Stimulated activated CD4-positive, alpha-beta T cell treated with anti-CD3 and anti-CD28 coated beads, Interleukin-2, amount 100 ng/mL, for 4 hours (primary cell): ENCODE measurements around the gene NEDD4L.

ENCODE experiments used
- DNase-seq: peaks from one replicate; pipeline ENCODE4 v3.0.0-alpha.2; 2020; ENCODE audit warnings: low read depth

NEDD4L gene

DNA sequence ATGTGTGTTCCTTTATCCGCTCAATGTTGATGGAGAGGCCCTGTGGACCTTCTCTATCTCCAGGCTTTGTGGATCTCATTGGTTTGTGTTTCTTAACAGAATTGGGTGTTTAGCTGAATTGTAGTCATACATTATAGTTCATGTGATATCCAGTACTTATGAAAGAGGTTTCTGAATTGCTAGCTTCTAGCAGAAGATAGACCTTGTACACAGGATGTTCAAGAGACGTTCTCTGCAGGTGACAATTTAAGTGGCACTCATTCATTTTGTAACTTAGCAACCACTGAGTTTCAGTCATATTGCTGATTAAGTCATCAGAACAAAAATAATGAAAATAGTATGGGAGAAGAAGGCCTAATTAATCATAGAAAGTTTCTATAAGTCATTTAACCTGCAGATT is 305.6 kb downstream of the NEDD4L start:
- DNase-seq: no peak

DNA sequence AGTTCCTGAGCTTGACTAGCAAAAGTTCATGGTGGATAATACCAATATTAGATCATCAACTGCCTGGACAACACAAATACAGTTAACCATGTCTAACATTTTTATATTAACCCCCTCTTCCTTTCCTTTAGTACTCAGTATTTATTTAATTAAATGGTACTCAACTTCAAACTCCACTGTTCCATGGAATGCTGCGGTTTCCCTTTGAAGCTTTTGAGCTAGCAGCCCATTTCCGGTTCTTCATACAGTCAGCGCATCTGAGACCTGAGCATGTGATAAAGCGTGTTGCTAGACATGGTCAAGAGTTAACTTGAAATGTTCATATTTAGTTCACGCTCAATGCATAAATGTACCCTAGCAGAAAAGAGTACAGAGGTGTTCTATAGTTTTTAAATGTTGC is 306.5 kb downstream of the NEDD4L start:
- no peak for DNase-seq

DNA sequence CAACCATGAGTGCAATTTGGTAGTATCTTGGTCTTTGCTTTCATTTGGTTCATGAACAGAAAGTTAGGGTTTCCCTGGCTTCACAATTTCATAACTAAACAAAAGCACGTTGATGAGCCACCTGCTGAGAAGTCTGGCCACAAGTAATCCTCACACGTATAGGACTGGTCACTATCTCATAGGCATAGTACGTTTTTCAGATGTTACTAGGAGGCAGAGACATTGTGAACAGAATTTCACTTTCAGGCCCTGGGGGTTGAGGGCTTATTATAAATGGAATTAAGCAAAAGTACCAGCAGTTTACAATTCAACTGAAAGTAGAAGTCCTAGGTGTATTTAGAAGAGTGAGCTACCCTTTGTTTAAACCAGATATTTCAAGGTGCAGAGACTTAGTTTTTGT is 307.8 kb downstream of the NEDD4L start:
- no peak for DNase-seq

- no peak for DNase-seq
Observed at GRCh38 chr18:58353581-58353980, 309.6 kb downstream of the NEDD4L start.

DNA sequence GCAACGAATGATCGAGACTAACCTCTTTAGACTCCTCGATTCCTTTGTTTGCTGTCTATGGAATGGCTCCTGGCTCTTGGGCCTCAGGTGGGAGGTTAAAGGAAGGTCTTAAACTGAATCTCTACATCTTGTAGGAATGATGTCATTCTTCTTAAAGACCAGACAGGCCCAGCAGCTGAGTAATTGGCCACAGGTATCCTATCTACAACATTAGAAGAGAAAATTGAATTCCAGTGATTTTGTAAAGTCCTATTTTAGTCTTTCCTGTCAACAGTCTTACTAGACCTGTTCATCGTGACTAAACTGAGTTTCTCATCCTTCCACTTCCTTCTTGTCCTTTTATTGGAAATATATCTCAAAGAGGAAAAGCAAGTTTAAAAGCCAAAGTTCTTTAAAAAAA is 310.0 kb downstream of the NEDD4L start:
- DNase-seq: no peak

DNA sequence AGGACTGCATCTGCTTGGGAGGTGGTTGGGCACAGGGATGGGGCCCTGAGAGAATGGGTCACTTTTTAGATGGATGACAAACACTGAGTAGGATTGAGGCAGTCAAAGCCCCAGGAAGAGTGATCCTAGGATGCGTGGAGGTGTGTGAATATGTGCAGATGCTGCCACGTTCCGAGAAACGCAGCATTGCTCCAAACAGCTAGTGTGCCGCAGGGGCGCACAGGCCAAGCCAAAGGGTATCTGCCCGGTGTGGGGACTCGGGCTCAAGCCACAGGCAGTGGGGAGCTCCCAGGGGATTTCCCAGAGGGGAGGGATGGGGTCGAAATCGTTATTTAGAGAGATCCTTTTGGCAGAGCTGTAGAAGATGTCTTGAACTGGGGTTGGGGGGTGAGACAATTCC is 310.8 kb downstream of the NEDD4L start:
- DNase-seq: no peak

GRCh38 chr18:58355243-58355642 is 311.2 kb downstream of the NEDD4L start:
- no peak for DNase-seq

DNA sequence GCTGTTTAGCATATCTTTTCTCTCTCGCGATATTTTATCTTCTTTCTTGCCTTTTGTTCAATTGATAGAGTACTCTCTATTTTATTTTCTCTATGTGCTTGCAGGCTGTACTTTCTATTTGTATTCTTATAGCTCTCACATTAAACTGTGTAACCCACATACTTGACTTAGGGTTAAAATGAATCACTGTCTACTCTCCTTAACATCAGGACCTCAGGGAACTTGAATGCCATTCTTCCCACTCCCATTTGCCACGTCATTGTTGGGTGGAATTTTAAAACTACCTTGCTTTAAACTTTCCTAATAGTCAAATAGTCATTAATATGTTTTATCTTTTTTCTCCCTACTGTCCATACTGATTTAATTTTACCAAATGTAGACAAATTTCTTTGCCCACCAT is 315.2 kb downstream of the NEDD4L start:
- no peak for DNase-seq

- no peak for DNase-seq
Observed at GRCh38 chr18:58359620-58360019, 315.6 kb downstream of the NEDD4L start.

GRCh38 chr18:58360324-58360723 is 316.3 kb downstream of the NEDD4L start:
- no peak for DNase-seq

DNA sequence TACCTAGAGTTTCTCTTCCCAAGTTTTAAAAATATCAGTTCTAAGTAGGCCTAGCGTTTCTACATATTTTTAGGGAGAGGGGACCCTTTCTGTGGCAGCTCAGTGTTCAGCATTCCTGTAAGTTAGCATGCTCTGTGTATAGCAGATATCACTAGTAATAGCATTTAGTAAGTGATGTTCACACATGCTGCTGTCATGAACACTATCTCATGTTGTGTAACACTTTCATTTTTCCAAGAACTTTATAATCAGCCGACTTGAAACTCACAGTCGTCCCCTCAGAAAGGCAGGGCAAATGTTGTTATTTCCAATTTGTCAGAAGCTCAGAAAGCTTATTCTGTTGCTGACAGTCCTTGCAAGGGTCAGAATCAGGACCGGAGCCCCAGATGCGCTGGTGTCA is 317.2 kb downstream of the NEDD4L start:
- no peak for DNase-seq

DNA sequence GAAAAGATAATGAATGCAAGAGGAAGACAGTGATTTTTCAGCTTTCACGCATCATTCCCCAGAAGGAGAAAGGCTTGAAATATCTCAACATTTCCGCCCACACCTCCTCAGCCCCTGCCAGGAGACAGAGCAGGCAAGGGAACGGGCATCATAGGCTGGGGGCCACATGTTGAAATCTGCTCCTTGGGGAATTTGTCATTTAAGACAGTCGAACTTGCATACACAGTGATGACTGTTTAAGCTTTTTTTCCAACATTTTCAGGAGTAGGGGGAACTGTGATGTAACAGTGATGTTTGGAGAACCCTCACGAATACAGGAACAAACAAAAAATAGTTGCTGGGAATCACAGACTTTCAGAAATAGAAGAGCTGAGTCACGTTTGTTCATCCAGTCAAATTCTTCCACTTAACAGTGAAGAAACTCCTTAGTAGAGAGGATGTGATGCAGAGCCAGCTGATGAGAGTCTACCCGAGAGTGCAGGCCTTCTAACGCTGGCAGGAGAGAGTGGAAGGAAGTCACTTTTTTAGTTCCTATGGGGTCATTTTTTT is 318.1 kb downstream of the NEDD4L start:
- no peak for DNase-seq

GRCh38 chr18:58362829-58363271 is 318.8 kb downstream of the NEDD4L start:
- no peak for DNase-seq

DNA sequence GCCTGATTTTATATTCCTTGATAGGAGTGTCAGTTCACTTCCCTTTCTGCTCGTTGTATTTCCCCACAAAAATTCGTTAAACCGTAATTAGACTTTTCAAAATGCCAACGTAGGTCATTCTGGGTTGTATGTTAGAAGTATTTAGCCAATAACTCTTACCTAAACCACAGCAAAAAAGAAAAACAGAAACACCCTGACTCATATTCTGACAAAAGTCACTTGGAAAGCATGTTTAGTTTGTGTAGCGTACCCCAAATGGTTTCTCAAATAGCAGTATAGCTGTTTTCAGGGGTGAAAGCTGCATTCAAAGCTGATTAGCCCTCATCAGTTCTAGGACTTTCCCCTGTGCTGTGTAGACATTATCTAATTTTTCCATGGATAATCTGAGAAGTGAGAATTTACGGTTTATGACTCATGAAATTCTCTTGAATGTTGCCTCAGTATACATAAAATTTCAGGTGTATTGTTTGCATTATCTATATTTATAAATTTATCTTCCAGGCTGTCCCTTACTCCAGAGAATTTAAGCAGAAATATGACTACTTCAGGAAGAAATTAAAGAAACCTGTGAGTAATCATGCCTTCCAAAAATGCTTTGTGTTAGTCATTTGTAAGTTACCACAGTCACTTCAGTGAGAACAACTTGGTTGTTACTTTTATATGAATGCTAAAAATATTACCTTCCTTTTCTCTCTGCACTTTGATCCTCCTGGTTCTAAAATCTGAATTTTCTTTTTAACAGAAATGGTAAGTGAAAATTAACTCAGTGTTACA is 319.9 kb downstream of the NEDD4L start:
- no peak for DNase-seq

- DNase-seq: no peak
Observed at GRCh38 chr18:58364876-58365528, 321.0 kb downstream of the NEDD4L start.

- DNase-seq: no peak
Observed at GRCh38 chr18:58367425-58368140, 323.6 kb downstream of the NEDD4L start.

GRCh38 chr18:58369616-58370015 is 325.6 kb downstream of the NEDD4L start:
- no peak for DNase-seq

DNA sequence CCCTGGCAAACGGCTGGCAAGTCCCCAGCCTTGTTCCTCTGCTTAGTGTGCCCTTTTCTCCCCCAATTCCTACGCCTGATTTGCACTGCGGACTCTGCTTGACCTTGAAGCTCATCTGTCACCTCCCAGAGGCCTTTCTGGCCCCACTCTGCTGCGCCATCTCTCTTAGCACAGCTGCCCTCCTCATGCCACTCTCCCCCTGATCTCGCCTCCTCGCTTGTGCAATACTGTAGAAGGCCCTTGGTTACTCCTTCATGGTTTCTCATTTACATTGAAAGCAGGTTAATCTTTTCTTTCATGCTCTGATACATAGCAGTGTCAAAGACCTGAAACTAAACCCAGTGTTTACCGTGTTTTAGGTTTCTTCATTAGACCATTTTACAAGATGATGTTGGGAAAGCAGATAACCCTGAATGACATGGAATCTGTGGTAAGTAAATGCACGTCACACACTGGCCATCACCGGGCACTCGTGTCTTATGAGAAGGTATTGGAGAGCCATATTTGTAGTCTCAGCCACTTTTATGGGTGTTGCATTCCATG is 326.1 kb downstream of the NEDD4L start:
- DNase-seq: no peak

DNA sequence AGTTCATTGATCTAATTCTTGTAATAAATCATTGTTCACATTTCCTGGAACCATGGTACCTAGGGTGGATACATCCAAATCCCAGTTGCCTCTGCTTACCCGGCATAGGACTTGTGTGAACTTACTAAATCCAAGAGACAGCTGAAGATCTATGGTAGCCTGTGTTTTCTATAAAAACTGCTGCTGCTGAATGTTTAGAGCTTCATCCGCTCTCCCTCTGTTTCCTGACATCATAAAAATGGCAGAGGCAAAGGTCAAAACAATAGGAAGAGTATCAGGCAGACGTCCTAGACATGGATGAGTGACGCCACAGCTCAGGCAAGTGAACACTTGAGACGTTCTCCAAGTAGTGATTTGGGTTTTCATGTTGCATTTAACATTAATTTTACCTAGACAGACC is 326.6 kb downstream of the NEDD4L start:
- DNase-seq: no peak

GRCh38 chr18:58373481-58373880 is 329.5 kb downstream of the NEDD4L start:
- DNase-seq: no peak

- DNase-seq: no peak
Observed at GRCh38 chr18:58375051-58375450, 331.0 kb downstream of the NEDD4L start.
